Left ventricle myocardium inferior (tissue), 1 donor: Measurements from ENCODE around the gene P2RY8. TPM values are rescaled to one million over a fixed set of nuclear protein-coding genes. Genes with fewer than 3 reads are reported as not detected.
"Not testable (repeated sequence)": the region's sequence is repeated elsewhere in the genome, so short reads cannot be mapped to it uniquely, and the experiment has no call there.

Experiments used
- DNase-seq: peaks from one replicate; pipeline ENCODE4 v3.0.0-alpha.2; 2020
- H3K27ac ChIP-seq: fragments of 200-600 bp; replicated peaks from 2 replicates; pipeline ENCODE4 v1.8.0; 2021
- H3K27me3 ChIP-seq: fragments of 200-600 bp; 2 replicates; pipeline ENCODE4 v1.8.0; 2021; ENCODE audit warnings: low read depth
- H3K36me3 ChIP-seq: fragments of 200-600 bp; 2 replicates; pipeline ENCODE4 v1.8.0; 2021
- H3K4me1 ChIP-seq: fragments of 200-600 bp; 2 replicates; pipeline ENCODE4 v1.8.0; 2021
- H3K4me3 ChIP-seq: fragments of 200-600 bp; 2 replicates; pipeline ENCODE4 v1.8.0; 2021; ENCODE audit warnings: mild to moderate bottlenecking, moderate library complexity
- H3K9me3 ChIP-seq: fragments of 200-600 bp; replicated peaks from 2 replicates; pipeline ENCODE4 v1.8.0; 2021
- CTCF ChIP-seq: fragments of 200-600 bp; IDR thresholded peaks from 2 replicates; pipeline ENCODE4 v1.8.0; 2021; ENCODE audit warnings: antibody characterized with exemption, mild to moderate bottlenecking, borderline replicate concordance
- intact Hi-C: fragments of 100-400 bp; cut with micrococcal nuclease; formaldehyde crosslinking; loops from one replicate; pipeline ENCODE4 v1.11.0; 2022
- total RNA-seq: library from RNA; stranded (reverse); fragmentation: NEBNext Ultra II Directional; extraction: Animal tissue kit (Norgen Biotek cat#: 25700); gene quantifications from one replicate; pipeline ENCODE4 v1.2.1, GENCODE V29; 2021
- donor health status: DM: no; HTN: yes; CAD: no; lungs with severe emphysema.

P2RY8 gene
- total RNA-seq, 1 donor from 2014 or later = 1.9 TPM

GRCh38 chrX:1451661-1452515, 85.1 kb downstream of the P2RY8 start:
- peak overlapping the region; percentile 90 for H3K4me3 ChIP-seq
- no peaks in the 10 kb centered on the region for H3K27me3 ChIP-seq
- intact Hi-C loops = no loop called here
- H3K9me3 ChIP-seq = no peaks in the 10 kb centered on the region
- peaks cover 22% of the 10 kb centered on the region for H3K4me1 ChIP-seq
- H3K27ac ChIP-seq = peak overlapping the region; percentile 73
- H3K36me3 ChIP-seq = no peaks in the 10 kb centered on the region
- no peak for TF ChIP-seq CTCF
- DNase-seq = no peak

- intact Hi-C loops = no loop called here
- Histone ChIP-seq H3K4me3 (peak overlapping the region; percentile 90), H3K9me3 (no peaks in the 10 kb centered on the region), H3K36me3 (no peaks in the 10 kb centered on the region), H3K4me1 (peaks cover 22% of the 10 kb centered on the region), H3K27ac (no peak overlapping the region), H3K27me3 (no peaks in the 10 kb centered on the region)
- no peak for DNase-seq
- TF ChIP-seq CTCF = no peak
Measured at GRCh38 chrX:1451251-1451660, 85.7 kb downstream of the P2RY8 start.

- intact Hi-C loops = no loop called here
- Histone ChIP-seq H3K36me3 (no peaks in the 10 kb centered on the region), H3K4me1 (peaks cover 22% of the 10 kb centered on the region), H3K9me3 (no peaks in the 10 kb centered on the region), H3K27ac (no peak overlapping the region), H3K27me3 (no peaks in the 10 kb centered on the region), H3K4me3 (no peak overlapping the region)
- DNase-seq = no peak
- no peak for TF ChIP-seq CTCF
Measured at GRCh38 chrX:1450361-1451161, 86.4 kb downstream of the P2RY8 start.

GRCh38 chrX:1449823-1450149, 87.2 kb downstream of the P2RY8 start:
- Histone ChIP-seq H3K9me3 (peaks cover 6% of the 10 kb centered on the region), H3K36me3 (no peaks in the 10 kb centered on the region), H3K27ac (no peak overlapping the region), H3K4me1 (peaks cover 22% of the 10 kb centered on the region), H3K4me3 (no peak overlapping the region), H3K27me3 (no peaks in the 10 kb centered on the region)
- no peak for TF ChIP-seq CTCF
- intact Hi-C loops = no loop called here
- DNase-seq = no peak

DNA sequence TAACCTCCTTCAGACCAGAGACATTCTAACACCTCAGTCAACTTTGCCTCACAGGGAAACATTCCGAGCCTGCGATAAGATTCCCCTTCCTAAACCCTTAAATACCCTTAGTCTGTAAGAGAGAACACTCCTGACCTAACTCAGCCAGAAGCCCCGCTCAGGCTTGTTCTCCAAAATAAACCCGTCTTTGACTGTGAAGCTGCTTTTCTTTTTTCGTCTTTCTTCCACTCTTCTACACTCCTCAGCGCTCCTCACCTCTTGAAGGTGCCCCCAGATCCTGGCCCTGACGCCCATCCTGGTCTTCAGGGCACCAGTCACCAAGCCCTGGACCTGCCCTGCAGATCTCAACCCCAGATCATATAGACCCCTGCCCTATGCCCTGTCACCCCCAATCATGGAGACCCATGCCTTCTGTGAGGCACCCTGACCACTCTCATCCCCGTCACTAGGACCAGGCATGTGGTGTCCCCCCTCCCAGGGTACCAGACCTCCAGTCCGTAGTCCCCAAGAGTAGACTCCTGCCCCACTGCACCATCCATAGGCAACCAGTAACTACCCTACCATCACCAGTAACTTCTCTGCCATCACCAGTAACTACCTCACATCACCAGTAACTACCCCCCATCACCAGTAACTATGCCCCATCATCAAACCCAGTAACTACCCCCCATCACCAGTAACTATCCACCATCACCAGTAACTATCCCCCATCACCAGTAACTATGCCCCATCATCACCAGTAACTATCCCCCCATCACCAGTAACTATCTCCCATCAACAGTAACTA, 87.8 kb downstream of the P2RY8 start:
- intact Hi-C loops = no loop called here
- H3K4me3 ChIP-seq = no peak overlapping the region
- H3K4me1 ChIP-seq = peaks cover 19% of the 10 kb centered on the region
- DNase-seq = no peak
- peaks cover 11% of the 10 kb centered on the region for H3K9me3 ChIP-seq
- TF ChIP-seq CTCF = no peak
- no peaks in the 10 kb centered on the region for H3K36me3 ChIP-seq
- H3K27me3 ChIP-seq = no peaks in the 10 kb centered on the region
- no peak overlapping the region for H3K27ac ChIP-seq

GRCh38 chrX:1448573-1449001, 88.4 kb downstream of the P2RY8 start:
- Histone ChIP-seq H3K9me3 (peaks cover 12% of the 10 kb centered on the region), H3K4me1 (peaks cover 16% of the 10 kb centered on the region)
- intact Hi-C loops, DNase-seq, H3K4me3 ChIP-seq, H3K27me3 ChIP-seq, H3K27ac ChIP-seq, H3K36me3 ChIP-seq: not testable (repeated sequence)

DNA sequence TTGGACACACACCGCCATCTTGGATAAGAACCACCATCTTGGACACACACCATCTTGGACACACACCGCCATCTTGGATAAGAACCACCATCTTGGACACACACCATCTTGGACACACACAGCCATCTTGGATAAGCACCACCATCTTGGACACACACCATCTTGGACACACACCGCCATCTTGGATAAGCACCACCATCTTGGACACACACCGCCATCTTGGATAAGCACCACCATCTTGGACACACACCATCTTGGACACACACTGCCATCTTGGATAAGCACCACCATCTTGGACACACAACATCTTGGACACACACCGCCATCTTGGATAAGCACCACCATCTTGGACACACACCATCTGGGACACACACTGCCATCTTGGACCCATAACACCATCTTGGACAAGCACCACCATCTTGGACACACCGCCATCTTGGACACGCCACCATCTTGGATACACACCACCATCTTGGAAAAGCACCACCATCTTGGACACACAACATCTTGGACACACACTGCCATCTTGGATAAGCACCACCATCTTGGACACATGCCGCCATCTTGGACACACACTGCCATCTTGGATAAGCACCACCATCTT, 88.9 kb downstream of the P2RY8 start:
- DNase-seq, H3K27me3 ChIP-seq, H3K27ac ChIP-seq, intact Hi-C loops, H3K36me3 ChIP-seq, H3K4me3 ChIP-seq: not testable (repeated sequence)
- peaks cover 12% of the 10 kb centered on the region for H3K9me3 ChIP-seq
- H3K4me1 ChIP-seq = peaks cover 16% of the 10 kb centered on the region
